Left lung (tissue), 10 donors: ENCODE results near the gene TNFAIP8. TPM values are rescaled to one million over a fixed set of nuclear protein-coding genes. Genes with fewer than 3 reads are reported as not detected.

Experiments
- ATAC-seq: fragments of 200-7000 bp; cut with Tn5 transposase; one replicate; pipeline ENCODE4 v1.9.1; 2020; ENCODE audit warnings: moderate library complexity
- DNase-seq, 4 donors: peaks; one replicate each; pipeline ENCODE4 v3.0.0-alpha.2; 2013 to 2020
- H3K27ac ChIP-seq, 2 donors: fragments of 200-600 bp; sonication (generic) in 1 of 2; one replicate each; pipeline versions ENCODE4 v1.5.0 to v1.8.0; 2020 to 2021
- H3K27me3 ChIP-seq, 2 donors: fragments of 200-600 bp; sonication (generic) in 1 of 2; one replicate each; pipeline versions ENCODE4 v1.5.0 to v1.8.0; 2020 to 2021
- H3K36me3 ChIP-seq, 2 donors: fragments of 200-600 bp; sonication (generic) in 1 of 2; one replicate each; pipeline versions ENCODE4 v1.5.0 to v1.8.0; 2020 to 2021
- H3K4me1 ChIP-seq, 2 donors: fragments of 200-600 bp; one replicate each; pipeline ENCODE4 v1.8.0; 2021
- H3K4me3 ChIP-seq, 2 donors: fragments of 200-600 bp; sonication (generic) in 1 of 2; one replicate each; pipeline versions ENCODE4 v1.5.0 to v1.8.0; 2020 to 2021; ENCODE audit warnings: mild to moderate bottlenecking in 1 of 2
- H3K9me3 ChIP-seq, 2 donors: fragments of 200-600 bp; sonication (generic) in 1 of 2; one replicate each; pipeline versions ENCODE4 v1.5.0 to v1.8.0; 2020 to 2021
- intact Hi-C, 2 donors: fragments of 100-400 bp; cut with DNase I; formaldehyde crosslinking; loops; one replicate each; pipeline versions ENCODE4 v1.11.2 to v1.14.2; 2022
- polyA plus RNA-seq, 6 donors: library from polyadenylated mRNA; unstranded; fragments of 120-200 nt; gene quantifications; one replicate each; pipeline ENCODE4 v1.2.1, GENCODE V29; 2013; ENCODE audit not compliant: insufficient read length in 6 of 6
- total RNA-seq, 2 donors: library from RNA; stranded (reverse); fragmentation: NEBNext Ultra II Directional; extraction: Animal tissue kit (Norgen Biotek cat#: 25700); gene quantifications; one replicate each; pipeline ENCODE4 v1.2.1, GENCODE V29; 2021
- TF ChIP-seq, protein P1 (sequence below), 2 donors: fragments of 200-600 bp; sonication (generic) in 1 of 2; IDR thresholded peaks; one replicate each; pipeline versions ENCODE4 v1.5.0 to v1.8.0; 2021; ENCODE audit warnings: antibody characterized with exemption in 2 of 2
- donor health status: DM: no; HTN: yes; CAD: no.
- donor health status: DM: no; HTN: no; CAD: no.

Gene TNFAIP8
- total and polyA plus RNA-seq, 8 donors: 15.6 to 31.6 (median 25.6) TPM

- TF ChIP-seq, protein P1, sequence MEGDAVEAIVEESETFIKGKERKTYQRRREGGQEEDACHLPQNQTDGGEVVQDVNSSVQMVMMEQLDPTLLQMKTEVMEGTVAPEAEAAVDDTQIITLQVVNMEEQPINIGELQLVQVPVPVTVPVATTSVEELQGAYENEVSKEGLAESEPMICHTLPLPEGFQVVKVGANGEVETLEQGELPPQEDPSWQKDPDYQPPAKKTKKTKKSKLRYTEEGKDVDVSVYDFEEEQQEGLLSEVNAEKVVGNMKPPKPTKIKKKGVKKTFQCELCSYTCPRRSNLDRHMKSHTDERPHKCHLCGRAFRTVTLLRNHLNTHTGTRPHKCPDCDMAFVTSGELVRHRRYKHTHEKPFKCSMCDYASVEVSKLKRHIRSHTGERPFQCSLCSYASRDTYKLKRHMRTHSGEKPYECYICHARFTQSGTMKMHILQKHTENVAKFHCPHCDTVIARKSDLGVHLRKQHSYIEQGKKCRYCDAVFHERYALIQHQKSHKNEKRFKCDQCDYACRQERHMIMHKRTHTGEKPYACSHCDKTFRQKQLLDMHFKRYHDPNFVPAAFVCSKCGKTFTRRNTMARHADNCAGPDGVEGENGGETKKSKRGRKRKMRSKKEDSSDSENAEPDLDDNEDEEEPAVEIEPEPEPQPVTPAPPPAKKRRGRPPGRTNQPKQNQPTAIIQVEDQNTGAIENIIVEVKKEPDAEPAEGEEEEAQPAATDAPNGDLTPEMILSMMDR (IDR thresholded peaks at IDR 0.05): no peak
- no peaks in the 10 kb centered on the region for H3K27me3 ChIP-seq
These were observed 37.9 kb downstream of the TNFAIP8 start for GRCh38 chr5:119393746-119394145.

DNA sequence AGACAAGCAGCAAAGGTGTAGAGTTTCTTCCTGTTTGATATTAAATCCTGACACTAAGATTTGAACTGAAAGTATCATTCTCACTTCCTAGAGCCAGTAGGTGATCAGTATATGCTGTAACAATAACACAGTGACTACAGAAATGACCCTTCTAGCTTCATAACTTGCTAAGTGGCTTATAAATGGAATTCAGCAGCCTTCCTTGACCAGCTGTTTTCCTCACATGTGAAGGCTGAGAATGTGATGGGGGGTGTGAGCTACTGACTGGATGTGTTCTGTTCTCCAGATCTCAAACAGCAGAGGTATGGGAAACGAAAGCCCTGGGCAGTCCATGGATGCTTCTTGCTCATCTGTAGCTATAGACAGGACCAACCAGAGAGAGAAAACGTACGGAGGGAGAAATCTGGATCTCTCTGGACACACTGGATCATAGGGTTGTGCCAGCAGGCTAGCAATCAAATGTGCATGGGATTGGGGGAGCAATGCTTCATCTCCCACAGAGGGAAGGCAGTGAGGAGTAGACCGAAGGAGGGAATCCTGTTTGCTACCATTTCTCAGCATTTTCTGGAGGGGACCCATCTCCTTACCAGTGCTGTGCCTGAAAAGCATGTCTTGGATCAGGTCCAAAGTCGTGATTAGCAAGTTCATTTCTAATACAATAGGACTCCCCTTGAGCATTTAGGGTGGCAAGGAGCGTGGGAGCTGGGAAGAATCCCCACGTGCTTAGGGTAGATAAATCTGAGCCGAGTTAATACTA, 39.4 kb downstream of the TNFAIP8 start:
- DNase-seq (no peak), ATAC-seq (no peak)
- intact Hi-C loops: no loop called here
- Histone ChIP-seq H3K27me3 (no peaks in the 10 kb centered on the region), H3K36me3 (peaks cover 0 to 7% of the 10 kb centered on the region in 2 donors), H3K4me1 (peaks cover 0 to 64% of the 10 kb centered on the region in 2 donors), H3K4me3 (no peak overlapping the region), H3K27ac (no peak overlapping the region), H3K9me3 (no peaks in the 10 kb centered on the region)
- TF ChIP-seq, protein P1 (IDR thresholded peaks at IDR 0.05): no peak

More at GRCh38 chr5:119393746-119394145, 37.9 kb downstream of the TNFAIP8 start:
- Histone ChIP-seq H3K9me3 (no peaks in the 10 kb centered on the region), H3K4me3 (no peak overlapping the region), H3K36me3 (peaks cover 0 to 7% of the 10 kb centered on the region in 2 donors), H3K27ac (no peak overlapping the region), H3K4me1 (peaks cover 9 to 67% of the 10 kb centered on the region in 2 donors)
- ATAC-seq (no peak), DNase-seq (no peak)
- intact Hi-C loops: no loop called here

DNA sequence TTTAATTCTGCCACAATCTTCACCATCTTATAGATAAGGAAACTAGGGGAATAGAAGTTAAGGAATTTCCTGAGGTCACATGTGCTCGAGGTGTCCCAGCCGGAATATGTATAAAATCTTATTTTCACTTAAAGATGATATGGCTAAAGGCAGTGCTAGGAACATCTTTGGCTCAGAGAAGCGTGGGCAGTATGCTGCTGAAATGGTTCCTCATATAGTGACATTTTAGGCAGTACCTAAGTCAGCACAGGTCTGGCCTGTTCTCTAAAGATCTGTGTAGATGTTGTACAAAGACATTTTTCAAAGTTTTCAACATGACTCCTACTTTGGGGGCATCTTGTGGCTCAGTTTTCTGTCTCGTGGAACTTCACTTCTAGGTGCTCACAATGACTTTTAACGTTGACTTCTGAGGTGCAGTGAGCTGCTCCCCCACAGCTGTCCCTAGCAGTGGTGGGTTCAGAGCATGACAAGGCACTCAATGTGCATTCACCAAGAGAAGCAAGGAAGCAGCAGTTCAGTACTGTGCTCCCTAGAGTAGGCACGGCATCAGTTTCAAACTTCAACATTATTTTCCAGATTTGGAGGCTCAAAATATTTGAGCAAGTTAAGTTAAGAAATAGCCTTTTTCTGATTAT, 40.3 kb downstream of the TNFAIP8 start:
- TF ChIP-seq, protein P1 (IDR thresholded peaks at IDR 0.05): no peak
- DNase-seq: no peak
- H3K36me3 ChIP-seq: peaks cover 0 to 7% of the 10 kb centered on the region in 2 donors
- H3K9me3 ChIP-seq: no peaks in the 10 kb centered on the region
- no peaks in the 10 kb centered on the region for H3K27me3 ChIP-seq
- intact Hi-C loops: no loop called here
- no peak for ATAC-seq
- H3K27ac ChIP-seq: no peak overlapping the region
- H3K4me3 ChIP-seq: no peak overlapping the region
- H3K4me1 ChIP-seq: peaks cover 0 to 56% of the 10 kb centered on the region in 2 donors

DNA sequence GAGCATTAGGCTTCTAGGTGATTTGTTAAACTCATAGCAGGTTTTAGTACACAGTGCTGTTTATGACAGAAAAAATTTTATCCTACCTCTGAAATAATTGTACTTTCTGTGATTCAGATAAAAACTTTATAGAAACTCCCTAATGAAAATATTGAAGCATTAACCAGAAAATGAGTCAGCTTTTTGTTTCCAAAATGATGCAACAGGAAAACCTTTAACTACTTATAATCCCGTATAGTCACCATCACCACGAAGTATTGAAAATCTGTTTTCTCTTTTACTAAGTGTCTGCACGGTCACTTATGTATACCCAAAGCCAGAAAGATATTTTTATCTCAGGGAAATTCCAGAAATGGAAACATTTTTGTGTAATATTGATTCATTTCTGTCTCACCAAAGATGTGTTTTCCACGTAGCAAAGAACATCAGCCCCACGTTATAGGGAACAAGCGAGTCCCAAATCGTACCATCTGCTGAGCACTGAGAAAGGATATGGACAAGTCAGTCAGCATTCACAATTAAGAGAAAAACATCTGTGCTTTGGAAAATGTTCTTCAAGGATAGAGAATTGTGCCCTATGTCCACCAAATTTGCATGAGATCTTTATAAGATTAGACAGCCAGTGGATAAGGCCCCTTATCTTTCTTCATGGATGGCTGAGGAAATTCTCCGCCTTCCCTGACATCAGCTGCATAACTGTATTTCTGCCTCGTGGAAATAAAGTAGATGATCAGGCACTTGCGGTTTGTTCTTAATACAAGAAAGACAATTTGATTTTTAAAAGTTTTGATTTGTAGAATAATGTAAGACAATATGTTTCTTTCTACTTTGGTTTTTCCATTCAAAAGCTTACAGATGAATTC, 41.9 kb downstream of the TNFAIP8 start:
- H3K4me3 ChIP-seq: peak overlapping the region in 1 of 2 donors; percentile 8
- peak overlapping the region; percentile 22 to 73 for H3K27ac ChIP-seq
- TF ChIP-seq, protein P1 (IDR thresholded peaks at IDR 0.05): no peak
- H3K9me3 ChIP-seq: no peaks in the 10 kb centered on the region
- peaks cover 0 to 51% of the 10 kb centered on the region in 2 donors for H3K4me1 ChIP-seq
- H3K36me3 ChIP-seq: peaks cover 0 to 4% of the 10 kb centered on the region in 2 donors
- ATAC-seq (peak; percentile 40), DNase-seq (no peak)
- H3K27me3 ChIP-seq: no peaks in the 10 kb centered on the region
- intact Hi-C loops: no loop called here
